Fibroblast of lung (primary cell): ENCODE data around the gene COL16A1.

Experiments used
- CTCF ChIP-seq, 2 donors: IDR thresholded peaks in 1 of 2; conservative IDR thresholded peaks in 1 of 2; 1 replicate in 1 of 2; 2 replicates in 1 of 2; pipeline ENCODE4 v1.5.1; 2011 to 2012; ENCODE audit warnings: low read length in 2 of 2, control low read depth in 1 of 2, inconsistent platforms in 1 of 2, low read depth in 1 of 2, mild to moderate bottlenecking in 1 of 2
- EZH2 ChIP-seq: IDR thresholded peaks from 2 replicates; pipeline ENCODE4 v1.5.1; 2012; ENCODE audit warnings: low read length, control low read depth, mild to moderate bottlenecking; ENCODE audit errors: missing control alignments

- TF ChIP-seq CTCF (conservative IDR thresholded peaks at IDR 0.05 in 1 of 2, IDR thresholded peaks at IDR 0.05 in 1 of 2; ENCODE audit: low read depth in 1 of 2, low read length in 2 of 2) = no peak
- TF ChIP-seq EZH2 = no peak
These were observed 39.3 kb downstream of the COL16A1 start for GRCh38 chr1:31664528-31664927.
